ENCODE data around the gene KRT28.
"Not testable (repeated sequence)": the region's sequence is repeated elsewhere in the genome, so short reads cannot be mapped to it uniquely, and the experiment has no call there.

KRT28 gene

GRCh38 chr17:40818733-40819527, 19.2 kb upstream of the KRT28 start:
- peak; percentile 79 for DNase-seq (ENCODE audit: low read depth)

DNA sequence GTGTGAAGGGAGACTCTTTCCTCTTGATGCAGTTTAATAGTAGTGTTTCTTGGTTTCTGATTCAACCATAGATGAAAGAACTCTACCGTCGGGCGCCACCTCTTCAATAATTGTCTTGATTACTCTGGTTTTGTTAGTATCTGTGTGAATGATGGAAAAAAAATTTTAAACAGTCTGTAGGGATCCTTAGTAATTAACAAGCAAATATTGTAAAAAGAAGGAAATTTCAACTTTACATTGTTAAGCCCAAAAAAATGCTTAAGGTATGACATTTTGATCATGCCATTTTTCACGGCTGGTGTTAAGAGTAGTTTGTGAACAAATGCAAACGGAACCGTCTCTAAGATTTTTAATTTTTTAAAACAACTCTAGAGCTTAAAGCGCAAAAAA, 18.6 kb upstream of the KRT28 start:
- DNase-seq (ENCODE audit: low read depth) = no peak

GRCh38 chr17:40817103-40817682, 17.4 kb upstream of the KRT28 start:
- no peak for DNase-seq (ENCODE audit: low read depth)

- DNase-seq (ENCODE audit: low read depth) = no peak
These were observed 16.8 kb upstream of the KRT28 start for GRCh38 chr17:40816569-40816968.

GRCh38 chr17:40815381-40815780, 15.6 kb upstream of the KRT28 start:
- DNase-seq (ENCODE audit: low read depth) = no peak

- DNase-seq (ENCODE audit: low read depth) = not testable (repeated sequence)
These were observed 14.9 kb upstream of the KRT28 start for GRCh38 chr17:40814657-40815056.

DNA sequence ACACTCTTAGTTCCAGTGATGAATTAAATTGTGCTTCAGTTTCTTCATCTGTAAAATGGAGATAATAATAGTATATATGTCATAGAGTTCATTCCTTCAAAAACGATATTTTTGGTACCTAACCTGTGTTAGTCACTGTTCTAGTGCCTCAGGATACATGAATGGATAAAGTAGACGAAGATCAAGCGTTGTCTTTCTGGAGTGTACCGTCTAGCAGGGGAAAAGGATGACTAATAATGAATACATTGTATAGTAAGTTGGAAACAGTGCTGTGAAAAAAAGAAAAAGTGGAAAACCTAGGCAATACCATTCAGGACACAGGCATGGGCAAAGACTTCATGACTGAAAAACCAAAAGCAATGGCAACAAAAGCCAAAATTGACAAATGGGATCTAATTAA, 14.0 kb upstream of the KRT28 start:
- no peak for DNase-seq (ENCODE audit: low read depth)

DNA sequence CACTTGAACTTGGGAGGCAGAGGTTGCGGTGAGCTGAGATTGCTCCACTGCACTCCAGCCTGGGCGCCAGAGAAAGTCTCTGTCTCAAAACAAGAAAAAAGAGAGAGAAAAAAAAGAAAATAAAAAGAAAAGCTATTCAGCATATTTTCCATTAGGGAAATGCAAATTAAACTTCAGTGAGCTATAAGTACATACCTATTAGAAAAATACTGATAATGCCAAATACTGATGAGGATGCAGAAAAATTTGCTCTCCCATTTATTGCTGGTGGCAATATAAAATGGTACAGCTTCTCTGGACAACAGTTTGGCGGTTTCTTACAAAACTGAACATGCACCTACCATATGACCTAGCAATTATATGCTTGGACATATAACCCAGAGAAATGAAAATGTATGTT, 12.9 kb upstream of the KRT28 start:
- DNase-seq (ENCODE audit: low read depth) = no peak

GRCh38 chr17:40810494-40810893, 10.7 kb upstream of the KRT28 start:
- DNase-seq (ENCODE audit: low read depth) = no peak

GRCh38 chr17:40809721-40810421, 10.1 kb upstream of the KRT28 start:
- no peak for DNase-seq (ENCODE audit: low read depth)

GRCh38 chr17:40806131-40806530, 6.4 kb upstream of the KRT28 start:
- no peak for DNase-seq (ENCODE audit: low read depth)

DNA sequence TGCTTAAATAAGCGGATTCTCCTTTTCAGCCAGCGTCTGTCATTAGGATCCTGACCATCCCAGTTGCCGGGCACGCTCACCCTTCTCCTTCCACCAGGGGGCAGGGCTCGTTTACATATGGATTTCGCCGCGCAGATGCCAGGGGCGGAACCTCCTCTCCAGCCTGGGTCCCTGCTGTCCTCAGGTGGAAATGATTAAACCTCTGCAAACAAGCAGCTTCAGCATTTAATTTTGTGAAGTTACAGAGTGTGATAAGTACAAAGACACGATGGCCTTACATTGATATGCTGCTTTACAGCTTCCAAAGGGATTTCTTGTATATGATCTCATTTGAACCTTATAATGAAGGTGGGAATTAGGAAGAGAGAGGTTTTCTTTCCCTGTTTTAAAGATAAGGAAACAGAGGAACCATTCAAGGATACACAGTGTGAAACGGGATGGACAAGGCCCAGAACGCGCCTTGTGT, 3.9 kb upstream of the KRT28 start:
- DNase-seq (ENCODE audit: low read depth) = peak; percentile 53

- DNase-seq (ENCODE audit: low read depth) = no peak
These were observed 1.4 kb upstream of the KRT28 start for GRCh38 chr17:40801157-40801556.

DNA sequence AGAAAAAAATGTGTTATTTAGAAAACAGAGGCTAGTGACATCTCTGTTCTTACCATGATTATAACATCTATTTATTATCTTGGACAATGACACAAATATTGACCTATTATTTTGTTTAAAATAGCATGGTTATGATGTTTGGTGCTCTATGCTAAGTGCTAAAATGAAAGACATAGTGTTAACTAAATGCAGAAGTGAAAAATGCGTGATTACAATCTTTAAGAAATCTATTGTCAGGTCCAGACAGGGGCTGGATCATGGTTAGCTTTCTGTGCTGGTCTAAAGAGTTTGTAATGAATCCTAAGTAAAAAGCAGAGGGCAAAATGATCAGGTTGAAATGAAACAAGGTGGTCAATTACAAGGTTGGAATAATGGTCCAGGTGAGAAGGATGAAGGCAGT, 622 bp upstream of the KRT28 start:
- DNase-seq (ENCODE audit: low read depth) = no peak

GRCh38 chr17:40796846-40797245, 2.9 kb downstream of the KRT28 start:
- DNase-seq (ENCODE audit: low read depth) = no peak

GRCh38 chr17:40795019-40795667, 4.6 kb downstream of the KRT28 start:
- DNase-seq (ENCODE audit: low read depth) = no peak

- DNase-seq (ENCODE audit: low read depth) = no peak
These were observed 5.3 kb downstream of the KRT28 start for GRCh38 chr17:40794466-40794865.

GRCh38 chr17:40793832-40794231, 5.9 kb downstream of the KRT28 start:
- DNase-seq (ENCODE audit: low read depth) = no peak

DNA sequence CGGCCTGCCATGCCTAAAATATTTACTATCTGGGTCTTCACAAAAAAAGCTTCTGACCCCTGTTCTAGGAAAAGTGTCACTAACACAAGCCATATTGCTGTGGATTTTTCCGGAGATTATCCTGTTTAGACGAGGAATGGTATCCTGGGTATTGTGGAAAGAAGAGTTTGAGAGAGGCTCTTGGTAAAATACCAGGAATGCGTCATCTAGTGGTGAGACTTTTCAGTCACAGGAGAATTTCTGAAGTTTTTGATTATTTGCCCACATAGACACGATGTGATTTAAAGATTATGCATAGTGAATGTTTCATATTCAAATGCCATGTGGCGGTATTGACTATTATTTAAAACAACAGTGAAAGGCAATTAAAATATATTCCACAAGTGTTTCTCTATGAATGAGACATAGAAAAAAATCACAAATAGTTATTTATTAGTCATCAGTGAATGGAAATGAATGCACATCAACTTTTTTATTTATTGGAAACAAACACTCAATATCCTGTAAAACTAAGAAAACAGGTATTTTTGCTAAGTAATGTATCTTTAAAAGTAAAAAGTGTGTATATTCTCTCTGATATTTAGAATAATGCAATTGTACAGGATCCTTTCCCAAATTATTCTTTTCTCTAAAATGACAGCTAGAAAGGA, 7.8 kb downstream of the KRT28 start:
- DNase-seq (ENCODE audit: low read depth) = no peak

- DNase-seq (ENCODE audit: low read depth) = no peak
These were observed 8.6 kb downstream of the KRT28 start for GRCh38 chr17:40791111-40791510.

- no peak for DNase-seq (ENCODE audit: low read depth)
These were observed 17.3 kb downstream of the KRT28 start, which contains the start of gene KRT27 for GRCh38 chr17:40782450-40782849. KRT27 (minus strand) TSS chr17:40782550; CDS start chr17:40782493, 57 bp downstream.

Data from stimulated activated CD8-positive, alpha-beta memory T cell treated with anti-CD3 and anti-CD28 coated beads, Interleukin-12 subunit alpha, Interleukin-12 subunit beta, amount 100 ng/mL, for 4 hours (primary cell).